Gastroesophageal sphincter (tissue), 3 donors: ENCODE measurements around the gene ABLIM2.

Experiments
- EP300 ChIP-seq: sonication (generic); formaldehyde crosslinking; IDR thresholded peaks from one replicate; pipeline ENCODE4 v1.6.1; 2017; ENCODE audit warnings: antibody characterized with exemption, mild to moderate bottlenecking
- POLR2A ChIP-seq, 2 donors: fragments of 450-650 bp; IDR thresholded peaks; one replicate each; pipeline ENCODE4 v1.6.1; 2017; ENCODE audit warnings: antibody characterized with exemption in 2 of 2, mild to moderate bottlenecking in 2 of 2, moderate library complexity in 1 of 2
- POLR2AphosphoS5 ChIP-seq: sonication (generic); formaldehyde crosslinking; IDR thresholded peaks from one replicate; pipeline ENCODE4 v1.6.1; 2017; ENCODE audit warnings: antibody characterized with exemption
- TF ChIP-seq, protein P1 (sequence below), 4 experiments: fragments of 200-600 bp in 2 of 4; fragments of 450-650 bp in 2 of 4; sonication (generic) in 1 of 4; IDR thresholded peaks; one replicate each; pipeline ENCODE4 v1.5.1; 2017 to 2019; ENCODE audit warnings: antibody characterized with exemption in 4 of 4, mild to moderate bottlenecking in 2 of 4, moderate library complexity in 2 of 4

DNA sequence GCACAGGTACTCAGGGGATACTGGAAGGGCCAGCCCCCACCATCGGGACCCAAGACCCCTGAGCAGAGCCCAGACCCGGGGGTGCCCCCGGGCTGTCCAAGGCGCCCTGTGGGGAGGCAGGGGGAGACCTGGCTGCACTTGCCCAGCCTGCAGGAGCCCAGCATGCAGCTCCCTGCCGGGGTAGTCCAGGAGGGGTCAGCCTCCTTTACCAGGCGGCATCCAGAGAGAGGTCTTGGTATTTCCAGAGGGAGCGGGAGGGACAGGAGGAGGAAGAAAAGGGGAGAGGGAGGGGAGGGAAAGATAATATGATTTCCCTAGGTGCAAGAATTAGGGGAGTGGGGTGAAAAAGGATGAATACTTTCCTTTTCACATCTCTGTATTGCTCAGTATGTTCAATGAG is 97.5 kb downstream of the ABLIM2 start:
- TF ChIP-seq, protein P1, sequence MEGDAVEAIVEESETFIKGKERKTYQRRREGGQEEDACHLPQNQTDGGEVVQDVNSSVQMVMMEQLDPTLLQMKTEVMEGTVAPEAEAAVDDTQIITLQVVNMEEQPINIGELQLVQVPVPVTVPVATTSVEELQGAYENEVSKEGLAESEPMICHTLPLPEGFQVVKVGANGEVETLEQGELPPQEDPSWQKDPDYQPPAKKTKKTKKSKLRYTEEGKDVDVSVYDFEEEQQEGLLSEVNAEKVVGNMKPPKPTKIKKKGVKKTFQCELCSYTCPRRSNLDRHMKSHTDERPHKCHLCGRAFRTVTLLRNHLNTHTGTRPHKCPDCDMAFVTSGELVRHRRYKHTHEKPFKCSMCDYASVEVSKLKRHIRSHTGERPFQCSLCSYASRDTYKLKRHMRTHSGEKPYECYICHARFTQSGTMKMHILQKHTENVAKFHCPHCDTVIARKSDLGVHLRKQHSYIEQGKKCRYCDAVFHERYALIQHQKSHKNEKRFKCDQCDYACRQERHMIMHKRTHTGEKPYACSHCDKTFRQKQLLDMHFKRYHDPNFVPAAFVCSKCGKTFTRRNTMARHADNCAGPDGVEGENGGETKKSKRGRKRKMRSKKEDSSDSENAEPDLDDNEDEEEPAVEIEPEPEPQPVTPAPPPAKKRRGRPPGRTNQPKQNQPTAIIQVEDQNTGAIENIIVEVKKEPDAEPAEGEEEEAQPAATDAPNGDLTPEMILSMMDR (IDR thresholded peaks at IDR 0.05): no peak
- TF ChIP-seq POLR2A (IDR thresholded peaks at IDR 0.05): no peak
- TF ChIP-seq EP300: no peak
- no peak for TF ChIP-seq POLR2AphosphoS5
